KOPT-K1 (cell line): Measurements from ENCODE around the gene GEMIN5.
"Not testable (repeated sequence)": the region's sequence is repeated elsewhere in the genome, so short reads cannot be mapped to it uniquely, and the experiment has no call there.

Experiments used
- H3K27ac ChIP-seq: fragments of 200-600 bp; sonication (generic); 2 replicates; pipeline ENCODE4 v1.5.1; 2016; ENCODE audit warnings: antibody characterized with exemption, mild to moderate bottlenecking, low read depth, low read length; ENCODE audit not compliant: poor library complexity, severe bottlenecking
- H3K36me3 ChIP-seq: fragments of 200-600 bp; sonication (generic); 2 replicates; pipeline ENCODE4 v1.5.1; 2017; ENCODE audit warnings: antibody characterized with exemption, mild to moderate bottlenecking, low read length, moderate library complexity; ENCODE audit not compliant: insufficient read depth
- H3K9me3 ChIP-seq: fragments of 200-600 bp; sonication (generic); 2 replicates; pipeline ENCODE4 v1.5.1; 2017; ENCODE audit warnings: antibody characterized with exemption, low read length, mild to moderate bottlenecking; ENCODE audit not compliant: insufficient read depth, poor library complexity, severe bottlenecking

Gene GEMIN5

DNA sequence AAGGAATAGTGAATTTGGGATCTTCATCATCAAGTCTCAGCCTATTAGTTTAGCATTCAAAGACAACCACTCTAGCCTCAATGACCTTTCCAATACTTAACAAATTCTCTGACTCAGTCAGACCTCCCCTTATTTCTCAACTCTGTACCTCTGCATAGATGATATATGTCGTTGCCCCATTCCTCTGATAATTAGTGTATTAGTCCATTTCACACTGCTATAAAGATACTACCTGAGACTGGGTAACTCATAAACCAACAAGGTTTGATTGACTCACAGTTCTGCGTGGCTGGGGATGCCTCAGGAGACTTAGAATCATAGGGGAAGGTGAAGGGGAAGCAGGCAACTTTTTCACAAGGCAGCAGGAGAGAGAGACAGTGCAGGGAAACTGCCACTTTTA lies 11.8 kb upstream of the GEMIN5 start:
- Histone ChIP-seq H3K9me3 (no peaks in the 10 kb centered on the region), H3K36me3 (peaks cover 18% of the 10 kb centered on the region; the same call in 1 of the 2 replicates), H3K27ac (no peak overlapping the region)

DNA sequence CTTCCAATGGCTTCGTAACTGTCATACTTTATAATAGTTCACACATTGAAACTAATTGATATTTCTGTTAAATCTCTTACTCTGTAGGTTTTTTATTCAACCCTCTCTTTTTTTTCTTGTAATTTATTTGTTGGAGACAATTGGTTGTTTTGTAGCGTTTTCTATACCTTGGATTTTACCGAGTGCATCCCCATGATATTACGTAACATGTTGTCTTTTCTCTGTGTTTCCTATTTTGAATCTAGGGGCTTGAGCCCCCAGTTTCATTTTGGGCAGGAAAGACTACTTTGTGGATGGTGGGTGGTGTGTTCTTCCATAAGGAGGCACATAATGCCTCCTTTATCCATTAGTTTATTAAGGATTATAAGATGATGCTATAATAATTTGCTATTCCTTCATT lies 10.3 kb upstream of the GEMIN5 start:
- no peaks in the 10 kb centered on the region for H3K9me3 ChIP-seq
- no peak overlapping the region for H3K27ac ChIP-seq
- peaks cover 14% of the 10 kb centered on the region; the same call in 1 of the 2 replicates for H3K36me3 ChIP-seq

DNA sequence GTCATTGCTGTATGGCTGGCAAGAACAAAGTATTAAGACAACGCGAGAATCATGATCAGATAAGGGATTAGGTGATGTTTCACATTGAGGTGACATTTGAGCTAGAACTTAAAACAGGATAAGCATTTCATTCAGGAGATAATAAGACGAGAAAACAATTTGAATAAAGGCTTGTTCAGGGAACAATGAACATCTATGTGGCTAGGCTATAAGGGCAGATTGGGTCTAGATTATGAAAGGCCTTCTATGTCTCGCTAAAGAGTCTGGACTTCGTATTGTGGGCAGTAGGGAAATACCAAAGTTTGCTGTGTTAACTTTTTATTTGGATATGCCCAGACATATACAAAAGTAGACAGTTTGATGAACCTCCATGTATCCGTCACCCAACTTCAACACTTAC lies 9.8 kb upstream of the GEMIN5 start:
- Histone ChIP-seq H3K9me3 (no peaks in the 10 kb centered on the region), H3K36me3 (peaks cover 14% of the 10 kb centered on the region; the same call in 1 of the 2 replicates), H3K27ac (no peak overlapping the region)

DNA sequence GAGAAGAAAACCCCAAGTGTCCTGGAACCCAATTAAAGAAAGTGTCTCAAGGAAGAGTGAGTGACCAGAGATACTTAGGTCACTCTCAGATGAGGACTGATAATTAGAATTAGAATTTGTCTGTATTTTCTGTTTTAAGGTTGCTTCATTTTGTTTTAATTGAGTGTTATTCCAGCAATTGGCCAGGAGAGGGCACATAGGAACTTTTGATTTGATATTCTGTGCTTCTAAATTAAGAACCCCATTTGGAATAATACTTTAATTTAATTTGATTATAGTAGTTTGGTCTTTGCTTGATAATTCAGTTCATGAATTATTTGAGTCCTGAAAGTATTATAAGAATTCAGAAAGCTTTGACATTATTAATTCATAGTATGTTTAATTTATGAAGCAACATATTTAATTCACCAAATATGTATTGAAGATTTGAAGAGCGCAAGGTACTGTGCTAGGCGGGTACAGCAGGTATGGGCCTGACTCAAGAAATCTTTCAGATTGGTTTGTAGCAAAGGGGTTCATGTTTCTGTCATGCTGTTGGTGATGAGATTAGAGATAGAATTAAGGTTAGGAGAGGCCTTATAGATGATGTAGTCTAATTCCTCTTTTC lies 7.8 kb upstream of the GEMIN5 start:
- Histone ChIP-seq H3K9me3 (no peaks in the 10 kb centered on the region), H3K27ac (no peak overlapping the region), H3K36me3 (peaks cover 14% of the 10 kb centered on the region; the same call in 1 of the 2 replicates)

DNA sequence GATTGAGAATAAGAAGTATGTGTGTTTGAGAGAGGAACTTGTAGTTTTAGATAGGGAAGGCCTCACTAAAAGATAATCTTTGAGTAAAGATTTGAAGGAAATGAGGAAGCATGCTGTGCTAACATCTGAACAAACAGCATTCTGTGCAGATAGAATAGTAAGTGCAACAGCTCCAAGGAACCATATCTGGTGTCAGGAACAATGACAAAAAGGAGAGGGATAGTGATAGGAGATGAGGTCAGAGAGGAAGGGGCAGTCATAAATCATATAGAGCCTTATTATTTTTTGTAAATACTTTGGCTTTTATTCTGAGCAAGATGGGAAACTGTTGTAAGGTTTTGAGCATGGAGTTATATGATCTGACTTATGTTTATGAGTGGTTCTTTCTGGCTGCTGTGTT lies 6.7 kb upstream of the GEMIN5 start:
- Histone ChIP-seq H3K36me3 (peaks cover 14% of the 10 kb centered on the region; the same call in 1 of the 2 replicates), H3K27ac (no peak overlapping the region)

DNA sequence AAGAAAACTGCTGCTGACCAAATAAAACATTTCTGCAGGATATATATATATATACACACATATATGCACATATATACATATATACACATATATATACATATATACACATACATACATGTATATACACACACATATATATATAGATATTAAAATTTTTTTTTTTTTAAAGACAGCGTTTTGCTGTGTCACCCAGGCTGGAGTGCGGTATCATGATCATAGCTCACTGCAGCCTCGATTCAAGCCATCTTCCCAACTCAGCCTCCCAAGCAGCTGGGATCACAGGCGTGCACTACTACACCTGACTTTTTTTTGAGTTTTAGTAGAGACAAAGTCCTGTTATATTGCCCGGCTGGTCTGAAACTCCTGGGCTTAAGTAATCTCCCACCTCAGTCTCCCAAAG lies 5.5 kb upstream of the GEMIN5 start:
- Histone ChIP-seq H3K27ac (no peak overlapping the region), H3K36me3 (peaks cover 14% of the 10 kb centered on the region; the same call in 1 of the 2 replicates), H3K9me3 (no peaks in the 10 kb centered on the region)

More for the DNA sequence above, 6.7 kb upstream of the GEMIN5 start:
- no peaks in the 10 kb centered on the region for H3K9me3 ChIP-seq

DNA sequence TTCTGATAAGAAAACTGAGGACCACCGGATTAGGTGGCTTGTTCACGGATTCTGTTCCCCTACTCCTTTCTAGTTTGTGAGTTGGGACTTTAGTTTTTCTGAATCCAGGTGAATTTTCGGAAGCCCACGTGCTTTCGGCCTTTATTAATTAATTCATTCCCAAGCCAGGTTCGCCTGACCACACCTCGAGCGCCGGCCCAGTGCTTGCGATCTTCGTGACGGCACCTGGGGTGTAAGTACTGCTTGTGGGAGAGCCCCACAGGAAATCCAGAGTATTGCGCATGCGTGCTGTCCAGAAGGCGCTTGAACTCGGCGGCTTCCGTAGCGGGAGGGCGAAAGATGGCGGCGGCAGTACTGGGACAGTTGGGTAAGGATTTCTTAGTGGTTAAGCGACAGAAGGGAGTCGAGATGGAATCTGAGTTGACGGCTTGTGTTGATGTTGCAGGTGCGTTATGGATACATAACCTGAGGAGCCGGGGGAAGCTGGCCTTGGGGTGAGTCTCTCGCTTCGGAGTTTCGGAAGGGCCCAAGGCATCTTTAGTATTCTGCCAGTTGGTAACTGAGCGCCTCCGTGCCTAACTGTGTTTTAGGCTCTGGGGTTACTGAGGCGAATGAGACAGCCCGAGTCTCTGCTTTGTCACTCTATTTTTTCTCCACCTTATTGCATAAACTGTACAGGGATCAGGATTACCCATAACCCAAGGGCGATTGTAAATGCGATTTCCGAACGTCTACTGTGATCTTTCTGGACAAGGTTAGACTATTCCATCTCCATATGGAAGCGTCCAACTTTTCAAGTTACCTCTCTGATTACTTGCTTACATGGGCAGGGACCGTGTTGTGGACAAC lies 3.0 kb upstream of the GEMIN5 start, which contains the start of gene MRPL22:
Gene MRPL22, plus strand, starts transcription at position 302 of the 849 bp plus-strand sequence. Its CDS starts 38 bp downstream, at position 340.
- H3K27ac ChIP-seq, result peak within 1 kb of the TSS; percentile 73
- no peaks in the 10 kb centered on the region for H3K9me3 ChIP-seq
- H3K36me3 ChIP-seq, result peaks cover 10% of the 10 kb centered on the region; the same call in 1 of the 2 replicates

DNA sequence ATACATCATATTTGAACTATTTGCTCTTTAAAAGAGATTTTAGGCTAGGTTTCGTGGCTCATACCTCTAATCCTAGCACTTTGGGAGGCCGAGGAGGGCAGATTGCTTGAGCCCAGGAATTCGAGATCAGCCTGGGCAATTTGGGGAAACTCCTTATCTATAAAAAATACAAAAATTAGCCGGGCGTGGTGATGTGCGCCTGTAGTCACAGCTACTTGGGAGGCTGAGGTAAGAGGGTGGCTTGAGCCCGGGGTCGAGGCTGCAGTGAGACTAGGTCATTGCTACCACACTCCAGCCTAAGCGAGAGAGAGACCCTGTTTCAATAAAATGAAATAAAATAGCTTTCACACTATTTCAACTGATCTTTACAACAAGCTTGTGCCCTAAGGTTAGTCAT lies 2.4 kb upstream of the GEMIN5 start:
- Histone ChIP-seq H3K9me3 (no peaks in the 10 kb centered on the region), H3K36me3 (peaks cover 12% of the 10 kb centered on the region), H3K27ac (peak overlapping the region; percentile 73)

DNA sequence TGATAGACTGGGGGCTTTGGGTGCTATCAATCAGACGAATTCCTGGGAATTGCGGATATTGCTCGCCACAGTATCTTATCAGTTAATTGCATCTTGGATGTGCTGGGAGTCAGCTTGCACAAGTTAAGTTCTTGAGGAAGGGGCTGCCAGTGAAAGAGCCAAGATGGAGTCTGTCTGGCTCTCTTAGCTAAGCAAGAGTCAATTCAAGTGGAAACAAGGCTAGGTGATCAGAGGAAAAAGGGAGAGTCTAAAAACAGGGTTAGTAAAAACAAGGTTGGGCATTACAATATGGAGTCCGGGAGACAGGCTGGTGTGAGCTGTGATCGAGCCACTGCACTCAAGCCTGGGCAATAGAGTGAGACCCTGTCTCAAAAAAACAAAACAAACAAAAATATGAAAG lies 1.4 kb upstream of the GEMIN5 start:
- H3K27ac ChIP-seq, H3K9me3 ChIP-seq: not testable (repeated sequence)
- H3K36me3 ChIP-seq, result peaks cover 14% of the 10 kb centered on the region

DNA sequence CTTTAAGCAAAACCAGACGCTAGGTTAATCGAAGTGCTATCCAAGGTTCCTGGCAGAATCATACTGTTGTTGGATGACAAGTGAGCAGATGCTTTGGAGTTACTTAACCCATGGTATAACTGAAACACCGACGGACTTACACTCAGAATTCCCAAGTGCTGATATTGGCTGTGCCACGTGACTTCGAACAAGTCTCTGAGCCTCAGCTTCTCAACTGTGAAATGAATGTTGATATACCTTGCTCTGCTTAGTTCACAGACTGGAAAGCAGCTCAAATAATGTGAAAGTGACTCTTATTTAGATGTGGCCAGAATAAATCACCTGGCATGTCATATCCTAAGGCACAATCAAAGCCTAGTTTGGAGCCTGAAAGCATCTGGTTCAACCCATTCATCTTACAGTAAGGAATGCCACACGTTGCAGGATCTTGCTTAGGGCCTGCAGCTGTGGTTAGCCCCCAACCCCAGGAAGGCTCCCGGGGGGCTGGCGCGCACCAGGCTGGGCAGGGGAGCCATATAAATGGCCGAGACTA lies 759 bp downstream of the GEMIN5 start:
- peak overlapping the region; percentile 69 for H3K27ac ChIP-seq

DNA sequence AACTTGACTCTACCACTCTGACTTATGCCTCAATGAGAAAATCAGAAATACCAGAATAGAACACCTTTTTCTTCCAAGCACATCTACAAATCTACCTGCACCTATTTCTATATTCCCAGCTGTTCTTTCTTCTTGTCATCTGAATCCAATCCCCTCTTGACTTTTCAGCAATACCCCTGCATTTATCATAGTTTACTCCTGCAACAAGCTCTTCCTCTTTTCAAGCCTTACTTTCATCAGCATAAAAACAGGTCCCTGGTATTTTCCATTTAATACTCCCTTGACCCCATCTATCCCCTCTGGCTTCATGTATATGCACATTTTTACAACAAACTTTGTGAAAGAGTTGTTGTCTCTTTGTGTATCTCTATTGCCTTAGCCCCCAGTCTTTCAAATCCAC lies 3.1 kb downstream of the GEMIN5 start:
- H3K36me3 ChIP-seq, result peaks cover 59% of the 10 kb centered on the region

More for the DNA sequence above, 759 bp downstream of the GEMIN5 start:
- H3K36me3 ChIP-seq, result peaks cover 36% of the 10 kb centered on the region
- no peaks in the 10 kb centered on the region for H3K9me3 ChIP-seq

DNA sequence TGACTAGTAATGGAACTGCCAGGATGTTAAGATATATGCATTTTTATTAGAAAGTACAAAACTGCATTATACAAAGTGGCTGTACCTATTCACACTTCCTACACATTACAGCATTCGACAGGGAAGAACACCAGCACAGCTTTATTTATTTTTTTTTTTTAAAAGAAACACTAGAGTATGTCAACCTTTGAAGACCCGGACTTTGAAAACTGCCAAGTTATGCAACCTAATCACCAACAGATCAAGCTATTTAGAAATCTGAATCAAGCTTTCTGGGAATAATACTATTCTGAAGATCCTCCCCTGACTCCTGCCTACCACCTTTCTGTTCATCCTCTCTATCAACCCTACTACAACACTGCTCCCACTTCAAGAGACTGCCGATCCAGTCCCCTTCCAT lies 4.5 kb downstream of the GEMIN5 start:
- Histone ChIP-seq H3K36me3 (peaks cover 69% of the 10 kb centered on the region), H3K9me3 (no peaks in the 10 kb centered on the region), H3K27ac (no peak overlapping the region)

More for the DNA sequence above, 3.1 kb downstream of the GEMIN5 start:
- Histone ChIP-seq H3K9me3 (no peaks in the 10 kb centered on the region), H3K27ac (no peak overlapping the region)

DNA sequence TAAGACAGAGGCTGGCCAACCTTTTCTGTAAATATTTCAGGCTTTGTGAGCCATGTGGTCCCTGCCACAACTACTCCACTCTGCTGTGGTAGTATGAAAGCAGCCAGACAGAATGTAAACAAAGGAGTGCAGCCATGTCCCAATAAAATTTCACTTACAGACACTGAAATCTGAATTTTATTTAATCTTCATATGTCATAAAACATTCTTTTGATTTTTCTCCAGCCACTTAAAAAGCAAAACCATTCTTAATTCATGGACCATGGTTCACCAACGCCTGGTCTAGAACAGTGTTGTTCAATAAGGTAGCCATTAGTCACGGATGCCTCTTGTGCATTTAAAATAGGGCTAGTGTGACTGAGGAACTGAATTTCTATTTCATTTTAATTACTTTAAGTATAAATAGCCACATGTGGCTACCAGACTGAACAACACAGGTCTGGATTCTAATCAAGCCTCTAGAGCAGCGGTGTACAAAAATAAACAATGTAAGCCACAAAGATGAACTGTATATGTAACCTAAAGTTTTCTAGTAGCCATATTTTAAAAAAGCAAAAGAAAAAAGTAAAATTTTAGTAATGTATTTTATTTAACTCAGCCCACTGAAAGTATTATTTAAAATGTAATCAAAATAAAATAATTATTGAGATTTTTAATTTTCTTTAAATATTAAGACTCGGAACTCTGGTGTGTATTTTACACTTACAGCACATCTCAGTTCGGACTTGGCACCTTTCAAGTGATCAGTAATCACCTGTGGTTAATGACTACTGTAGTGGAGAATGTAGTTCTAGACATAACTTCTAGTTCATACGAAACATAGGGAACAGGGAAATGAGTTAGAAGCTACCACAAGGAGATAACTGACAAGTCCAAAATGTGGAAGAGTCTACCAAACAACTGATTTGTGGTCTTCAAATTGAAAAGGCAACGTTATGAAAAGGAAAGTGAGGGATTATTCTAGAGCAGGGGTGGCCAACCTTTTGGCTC lies 14.3 kb downstream of the GEMIN5 start:
- Histone ChIP-seq H3K27ac (no peak overlapping the region), H3K36me3 (peaks cover 94% of the 10 kb centered on the region), H3K9me3 (no peaks in the 10 kb centered on the region)

DNA sequence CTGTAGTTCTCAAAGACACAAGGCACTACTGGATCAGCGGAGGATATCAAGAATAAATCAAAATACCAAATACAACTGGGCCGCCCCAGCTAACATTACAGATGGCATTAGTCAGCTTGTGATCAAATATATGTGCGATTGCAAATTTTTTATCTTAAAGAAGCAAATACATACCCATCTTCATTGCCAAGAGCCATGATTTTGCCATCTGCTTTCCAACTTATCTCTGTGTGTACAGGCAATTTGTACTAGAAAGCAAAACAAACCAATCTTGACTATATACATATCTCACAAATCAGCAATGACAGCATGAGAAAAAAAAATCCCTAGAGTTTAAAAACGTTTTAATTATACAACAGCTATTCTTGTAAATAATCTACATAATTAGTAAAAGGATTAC lies 20.3 kb downstream of the GEMIN5 start:
- Histone ChIP-seq H3K27ac (no peak overlapping the region), H3K36me3 (peaks cover 94% of the 10 kb centered on the region), H3K9me3 (no peaks in the 10 kb centered on the region)
